G401.6 (cell line): ENCODE measurements around the gene TBC1D4.
"Not testable (repeated sequence)": the region's sequence is repeated elsewhere in the genome, so short reads cannot be mapped to it uniquely, and the experiment has no call there.

ENCODE experiments used
- FAIRE-seq: peaks from 2 replicates; lab custom pipeline; 2012; peaks lifted over from hg19 to GRCh38; lab: Jason Lieb, UNC

Gene TBC1D4

DNA sequence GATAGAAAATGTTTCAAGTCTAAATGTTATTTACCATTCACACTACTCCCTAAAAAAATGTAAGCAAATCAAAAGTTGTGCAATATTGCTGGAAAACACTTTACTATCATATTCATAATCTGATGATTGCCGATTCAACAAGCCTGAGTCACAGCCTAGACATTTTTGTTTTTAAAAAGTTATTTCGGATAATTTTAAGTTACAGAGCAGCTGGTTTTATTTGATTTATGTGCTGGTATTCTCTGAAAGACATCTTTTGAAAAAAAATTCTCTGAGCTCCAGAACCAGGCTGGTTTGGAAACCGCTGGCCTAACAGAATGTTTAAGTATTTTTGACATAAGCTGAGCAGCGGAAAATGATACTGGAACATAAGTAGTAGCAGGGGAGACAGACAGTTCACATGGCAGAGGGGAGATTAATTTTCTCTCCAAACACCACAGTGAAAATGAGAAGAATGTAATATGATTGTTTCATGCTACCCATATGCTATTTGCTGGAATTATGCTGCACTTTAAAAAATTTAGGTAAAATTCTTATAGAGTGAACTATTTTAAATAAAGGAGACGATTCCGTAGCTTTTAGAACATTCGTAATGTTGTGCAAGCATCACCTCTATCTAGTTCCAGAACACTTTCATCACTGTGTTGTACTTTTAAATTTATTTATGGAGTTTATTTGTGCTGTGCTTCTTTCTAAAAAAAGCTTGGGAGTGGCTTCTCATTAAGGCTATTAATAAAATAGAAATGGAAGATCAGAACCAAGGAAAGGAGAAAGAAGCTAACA is 36.1 kb downstream of the TBC1D4 start:
- no peak for FAIRE-seq

DNA sequence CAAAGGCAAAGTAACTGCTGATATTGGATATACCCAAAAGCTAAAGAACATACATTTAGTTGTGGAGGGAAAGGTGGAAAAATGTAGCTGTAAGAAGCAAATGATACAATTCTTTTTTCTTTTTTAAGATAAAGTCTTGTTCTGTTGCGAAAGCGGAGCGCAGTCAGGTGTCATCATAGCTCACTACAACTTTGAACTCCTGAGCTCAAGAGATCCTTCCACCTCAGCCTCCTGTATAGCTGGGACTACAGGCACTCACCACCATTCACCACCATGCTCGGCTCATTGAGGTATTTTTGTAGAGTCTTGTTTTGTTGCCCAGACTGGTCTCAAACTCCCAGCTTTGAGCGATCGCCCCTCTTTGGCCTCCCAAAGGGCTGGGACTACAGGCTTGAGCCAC is 38.0 kb downstream of the TBC1D4 start:
- FAIRE-seq = no peak

DNA sequence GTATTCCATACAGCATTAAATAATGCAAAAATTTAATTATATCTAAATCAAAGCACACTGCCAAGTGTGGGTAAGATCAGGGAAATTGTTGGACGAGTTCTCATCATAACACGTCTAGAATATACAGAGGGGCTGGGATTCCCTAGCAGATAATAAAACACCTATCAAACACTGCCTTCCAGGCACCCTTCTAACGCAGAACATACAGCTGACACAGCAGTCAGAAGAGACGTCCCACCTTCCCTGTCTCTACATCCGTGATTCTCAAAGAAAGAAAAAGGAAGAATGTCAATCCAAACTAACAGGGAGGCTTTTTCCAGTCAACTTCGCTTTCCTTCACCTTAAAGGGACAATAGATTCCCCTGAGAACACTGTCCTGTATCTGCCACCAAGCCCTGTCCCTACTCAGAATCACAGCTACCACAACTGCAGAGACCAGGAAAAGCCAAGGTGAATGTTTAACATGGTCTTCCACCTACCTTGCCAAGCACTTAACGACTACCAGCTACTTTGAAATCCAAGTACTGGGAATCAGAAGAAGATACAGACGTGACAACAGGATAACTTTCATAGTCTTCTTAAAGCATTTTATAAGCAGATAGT is 38.5 kb downstream of the TBC1D4 start:
- no peak for FAIRE-seq

DNA sequence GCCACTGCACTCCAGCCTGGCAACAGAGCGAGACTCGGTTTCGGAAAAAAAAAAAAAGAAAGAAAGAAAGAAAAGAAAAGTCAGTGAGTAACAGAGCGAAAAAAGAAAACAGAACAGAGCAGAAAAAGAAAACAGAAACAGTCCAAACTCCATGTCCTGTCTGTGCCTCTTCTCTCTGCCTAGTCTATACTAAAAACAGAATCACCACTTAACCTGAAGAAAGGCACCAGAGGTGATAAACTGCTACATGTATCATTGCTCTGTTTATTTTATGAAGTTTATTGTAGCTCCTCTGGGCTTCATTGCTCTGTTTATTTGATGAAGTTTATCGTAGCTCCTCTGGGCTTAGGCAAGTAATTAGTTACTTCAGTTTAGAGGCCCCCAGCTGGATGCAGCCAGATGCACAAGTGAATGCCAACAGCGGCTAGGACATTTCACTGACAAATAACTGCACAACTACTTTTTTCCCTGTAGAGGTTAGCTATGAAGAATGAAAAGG is 39.2 kb downstream of the TBC1D4 start:
- FAIRE-seq = no peak

DNA sequence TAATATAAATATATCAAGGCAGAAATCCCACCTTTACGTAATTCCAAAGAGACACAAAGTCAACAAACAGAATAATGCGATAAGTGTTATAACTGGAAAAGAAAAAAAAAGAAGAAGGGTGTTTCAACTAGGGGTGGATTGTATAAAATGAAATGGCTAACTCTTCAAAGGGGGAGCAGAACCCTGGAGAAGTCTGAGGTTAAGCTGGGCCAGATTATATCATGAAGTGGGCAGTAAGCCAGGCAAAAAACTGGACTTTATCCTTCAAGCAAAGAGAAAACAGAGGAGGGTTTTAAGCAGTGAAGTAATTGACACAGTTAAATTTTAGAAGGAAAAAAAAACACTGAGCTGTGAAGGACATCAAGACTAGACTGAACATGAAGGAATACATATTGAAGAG is 41.9 kb downstream of the TBC1D4 start:
- no peak for FAIRE-seq

DNA sequence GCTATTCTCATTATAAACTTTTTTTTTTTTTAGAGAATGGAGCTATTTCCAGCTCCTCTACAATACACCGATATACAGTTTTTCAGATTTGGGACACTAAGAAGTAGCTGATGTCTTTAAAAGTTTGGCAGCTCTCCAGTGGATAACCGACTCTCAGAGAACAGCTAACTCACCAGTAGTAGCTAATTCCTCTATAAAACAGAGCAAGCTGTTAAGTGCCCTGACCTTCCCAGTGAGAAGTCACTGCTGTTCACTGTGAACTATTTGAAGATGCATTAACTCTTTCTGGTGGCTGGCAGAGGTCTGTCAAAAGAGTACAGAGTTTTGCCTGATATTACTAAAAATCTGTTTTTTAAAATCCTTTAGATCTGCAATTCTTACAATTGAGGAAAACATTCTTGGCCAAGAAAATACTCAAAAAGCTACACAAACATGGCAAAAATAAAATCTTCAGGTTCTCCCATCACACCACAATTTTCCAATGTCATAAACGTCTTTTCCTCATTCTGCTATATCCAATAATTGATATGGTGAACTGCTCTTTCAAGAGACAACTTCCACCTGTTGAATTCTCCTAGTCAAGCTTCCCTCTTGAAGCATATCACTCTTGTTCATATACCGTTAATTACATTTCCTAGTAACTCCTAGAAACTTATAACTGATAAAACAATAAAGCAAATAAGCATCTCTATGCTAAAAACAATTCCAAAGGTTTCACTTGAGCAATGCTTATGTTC is 44.2 kb downstream of the TBC1D4 start:
- FAIRE-seq = no peak

DNA sequence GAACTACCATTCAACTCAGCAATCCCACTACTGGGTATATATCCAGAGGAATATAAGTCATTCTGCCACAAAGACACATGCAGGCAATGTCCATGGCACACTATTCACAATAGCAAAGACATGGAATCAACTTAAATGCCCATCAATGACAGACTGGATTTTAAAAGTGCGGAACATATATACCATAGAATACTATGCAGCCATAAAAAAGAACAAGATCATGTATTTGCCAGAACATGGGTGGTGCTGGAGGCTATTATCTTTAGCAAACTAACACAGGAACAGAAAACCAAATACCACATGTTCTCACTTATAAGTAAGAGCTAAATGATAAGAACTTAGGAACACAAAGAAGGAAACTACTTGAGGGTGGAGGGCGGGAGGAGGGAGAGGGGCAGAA is 47.8 kb downstream of the TBC1D4 start:
- not testable (repeated sequence) for FAIRE-seq

DNA sequence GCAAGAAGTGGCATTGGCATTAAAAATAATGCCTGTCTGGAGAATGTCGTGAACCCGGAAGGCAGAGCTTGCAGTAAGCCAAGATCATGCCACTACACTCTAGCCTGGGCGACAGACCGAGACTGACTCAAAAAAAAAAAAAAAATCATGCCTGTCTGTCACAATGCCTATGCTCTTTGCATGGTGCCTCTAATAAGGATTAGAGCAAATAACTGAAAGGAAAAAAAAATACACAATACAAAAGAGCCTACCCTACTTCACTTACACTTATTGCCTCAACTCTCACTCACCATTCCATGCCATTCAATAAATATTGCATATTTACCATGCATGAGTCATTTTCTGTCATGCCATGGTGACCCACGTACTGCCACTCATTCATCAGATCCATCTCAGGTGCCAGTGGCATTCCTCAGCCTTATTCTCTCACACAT is 49.1 kb downstream of the TBC1D4 start:
- no peak for FAIRE-seq

DNA sequence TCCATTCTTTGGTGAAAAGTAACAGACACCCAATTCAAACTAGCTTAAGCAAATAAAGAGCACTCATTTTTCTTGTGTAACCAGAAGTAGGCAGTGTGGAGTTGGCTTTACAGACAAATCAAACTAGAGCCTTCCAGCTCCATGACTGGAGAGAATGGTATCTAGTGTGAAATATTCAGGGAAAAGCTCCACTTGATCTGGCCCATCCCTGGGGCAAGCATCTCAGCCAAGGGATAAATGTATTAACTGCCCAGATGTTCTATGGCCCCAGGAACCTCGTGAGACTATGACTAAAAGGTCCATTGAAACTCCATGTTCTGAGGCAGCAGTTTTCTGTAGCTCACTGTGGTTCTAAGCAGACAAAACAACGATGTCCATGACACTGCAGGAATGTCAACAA is 49.9 kb downstream of the TBC1D4 start:
- no peak for FAIRE-seq

DNA sequence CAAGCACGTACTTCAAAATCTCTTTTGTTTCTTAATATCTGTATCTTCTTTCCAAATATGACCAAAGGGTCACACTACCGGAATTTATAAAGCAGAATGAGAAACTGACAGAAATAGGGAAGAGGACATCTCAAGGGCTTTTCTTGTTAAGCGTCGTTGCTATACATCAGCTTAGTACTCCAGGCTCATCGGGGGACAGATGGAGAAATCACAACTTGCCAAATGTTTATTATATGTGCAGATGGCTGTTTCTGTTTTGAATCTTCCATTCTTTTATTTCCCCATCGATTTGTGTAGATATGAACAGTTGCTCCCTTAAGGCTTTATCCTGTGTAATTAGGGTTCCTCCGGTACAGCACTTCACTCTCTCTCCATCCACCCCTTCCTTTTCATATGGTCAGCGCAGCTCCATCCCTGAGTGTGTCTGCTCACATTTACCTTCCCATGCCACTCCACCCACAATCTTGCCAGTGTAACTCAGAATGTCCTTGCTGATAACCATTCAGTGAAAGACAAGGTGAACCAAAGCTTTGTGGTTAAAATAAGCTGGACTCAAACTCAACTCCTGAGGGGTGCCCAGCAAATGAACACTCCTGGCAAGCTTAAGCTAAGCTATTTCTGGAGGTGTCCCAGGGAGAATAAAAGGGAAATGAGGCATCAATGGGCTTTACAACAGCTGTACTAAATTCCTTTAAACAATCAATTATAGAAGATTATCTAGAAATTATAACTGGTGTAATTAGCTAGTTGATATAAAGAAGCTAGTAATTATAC is 51.3 kb downstream of the TBC1D4 start:
- FAIRE-seq = no peak

DNA sequence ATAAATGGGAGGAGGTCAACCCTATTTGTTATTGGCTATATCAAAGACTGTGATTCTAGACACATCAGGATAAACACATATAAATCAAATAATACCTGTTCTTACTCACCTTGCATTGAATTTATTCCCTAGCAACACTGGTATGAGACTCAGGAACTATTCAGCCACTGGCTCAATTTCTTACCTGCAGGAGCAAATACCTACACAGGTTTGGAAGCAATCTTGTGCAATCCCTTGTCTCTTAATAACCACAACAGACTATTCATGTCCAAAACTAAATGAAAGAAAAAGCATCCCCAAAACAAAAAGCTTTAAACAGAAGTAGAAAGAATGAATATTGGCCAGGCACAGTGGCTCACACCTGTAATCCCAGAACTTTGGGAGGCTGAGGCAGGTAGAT is 55.5 kb downstream of the TBC1D4 start:
- FAIRE-seq = no peak

DNA sequence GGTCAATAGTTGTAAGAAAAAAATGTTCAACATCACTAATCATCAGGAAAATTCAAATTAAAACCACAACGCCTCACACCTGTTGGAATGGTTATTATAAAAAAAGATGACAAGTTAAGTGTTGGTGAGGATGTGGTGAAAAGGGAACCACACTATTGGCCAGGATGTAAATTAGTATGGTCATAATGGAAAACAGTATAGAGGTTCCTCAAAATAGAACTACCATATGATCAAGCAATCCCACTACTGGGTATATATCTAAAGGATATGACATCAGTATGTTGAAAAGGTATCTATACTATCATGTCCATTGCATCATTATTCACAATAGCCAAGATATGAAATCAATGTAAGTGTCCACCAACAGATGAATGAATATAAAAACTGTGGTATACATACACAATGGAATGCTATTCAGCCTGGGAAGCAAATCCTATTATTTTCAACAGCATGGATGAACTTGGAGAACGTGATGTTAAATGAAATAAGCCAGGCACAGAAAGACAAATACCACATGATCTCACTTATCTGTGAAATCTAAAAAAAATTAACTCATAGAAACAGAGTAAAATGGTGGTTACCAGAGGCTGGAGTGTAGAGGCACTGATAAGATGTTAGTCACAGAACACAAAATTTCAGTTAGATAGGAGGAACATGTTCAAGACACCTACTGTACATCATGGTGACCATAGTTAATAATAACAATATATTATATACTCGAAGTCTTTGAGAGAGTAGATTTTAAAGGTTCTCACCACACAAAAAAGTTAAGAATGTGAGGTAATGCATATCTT is 56.6 kb downstream of the TBC1D4 start:
- no peak for FAIRE-seq

DNA sequence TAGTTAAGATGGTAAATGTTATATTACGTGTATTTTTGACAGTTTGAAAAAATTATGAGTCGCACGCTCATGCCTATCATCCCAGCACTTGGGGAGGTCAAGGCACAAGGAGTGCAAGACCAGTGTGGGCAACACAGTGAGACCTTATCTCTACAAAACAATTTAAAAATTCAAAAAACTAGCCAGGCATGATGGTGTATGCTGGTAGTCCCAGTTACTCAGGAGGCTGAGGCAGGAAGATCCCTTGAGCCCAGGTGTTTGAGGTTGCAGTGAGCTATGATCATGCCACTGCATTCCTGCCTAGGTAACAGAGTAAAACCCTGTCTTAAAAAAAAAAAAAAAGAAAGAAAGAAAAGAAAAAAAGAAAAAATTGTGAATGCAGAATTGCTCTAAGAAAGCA is 58.0 kb downstream of the TBC1D4 start:
- no peak for FAIRE-seq

DNA sequence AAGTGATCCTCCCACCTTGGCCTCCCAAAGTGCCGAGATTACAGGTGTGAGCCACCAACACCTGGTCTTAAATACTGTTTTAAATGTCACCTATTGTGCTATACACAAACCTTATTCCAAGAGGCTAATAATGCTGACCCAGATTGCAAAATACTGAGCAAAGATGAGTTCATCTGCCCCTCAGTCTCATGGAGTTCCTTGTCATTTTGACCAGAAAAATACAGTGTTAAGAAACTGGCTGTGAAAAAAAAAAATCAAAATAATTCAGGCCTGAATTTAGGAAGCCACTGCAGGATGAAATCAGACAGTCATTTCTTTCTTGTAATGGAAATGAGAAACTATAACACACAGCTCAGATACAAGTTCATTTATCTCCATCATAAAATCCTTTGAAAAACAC is 59.9 kb downstream of the TBC1D4 start:
- no peak for FAIRE-seq

DNA sequence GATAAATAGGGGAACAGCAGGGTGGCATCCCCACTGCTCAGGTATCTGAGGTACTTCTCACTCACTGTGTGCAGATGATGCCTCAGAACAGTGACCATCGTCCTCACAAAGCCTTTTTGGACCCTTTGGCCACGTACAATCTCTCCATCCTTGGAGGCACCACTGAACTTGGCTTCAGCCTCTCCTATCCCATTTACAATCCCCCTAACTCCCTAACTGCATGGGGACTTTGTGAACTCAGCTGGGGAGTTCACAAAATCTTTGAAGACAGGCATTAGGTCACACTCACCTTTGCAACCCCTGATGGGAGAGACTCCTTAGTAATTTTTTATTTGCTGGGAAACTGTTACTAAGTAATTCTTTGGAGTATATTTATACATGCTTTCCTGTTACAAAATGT is 60.8 kb downstream of the TBC1D4 start:
- no peak for FAIRE-seq

DNA sequence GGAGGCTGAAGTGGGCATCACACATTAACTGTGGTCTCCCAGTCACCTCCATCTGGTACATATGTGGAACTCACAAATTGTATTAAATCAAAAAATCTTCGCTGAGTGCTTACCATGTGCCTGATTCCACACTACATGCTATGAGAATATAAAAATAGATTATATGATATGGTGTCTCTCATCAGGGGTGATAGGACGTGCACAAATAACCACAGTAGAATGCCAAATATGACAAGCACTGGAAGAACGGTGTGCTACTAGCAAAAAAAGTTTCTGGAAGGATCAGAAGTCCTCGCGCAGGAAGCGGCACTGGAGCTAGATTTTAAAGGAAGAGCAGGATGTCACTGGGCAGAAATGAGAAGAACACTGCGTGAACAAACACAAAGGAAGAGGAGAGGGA is 62.3 kb downstream of the TBC1D4 start:
- no peak for FAIRE-seq

DNA sequence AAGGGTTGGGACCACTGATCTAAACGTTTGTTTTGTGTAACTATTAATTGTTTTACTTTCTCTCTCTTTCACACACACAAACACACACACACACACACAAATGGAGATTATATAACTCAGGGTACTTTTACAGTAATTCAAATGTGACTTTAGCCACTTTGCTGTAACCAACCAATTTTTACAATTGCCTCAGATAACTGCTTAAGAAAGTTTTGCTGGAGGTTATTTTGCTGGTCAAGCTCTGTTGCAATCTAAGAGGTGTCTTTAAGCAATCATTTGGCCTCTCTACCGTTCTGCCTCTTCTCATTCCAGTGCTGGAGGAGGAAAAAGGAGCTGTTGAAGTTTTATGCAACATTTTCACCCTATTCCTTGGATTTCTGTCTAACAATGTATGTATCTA is 63.0 kb downstream of the TBC1D4 start:
- no peak for FAIRE-seq

DNA sequence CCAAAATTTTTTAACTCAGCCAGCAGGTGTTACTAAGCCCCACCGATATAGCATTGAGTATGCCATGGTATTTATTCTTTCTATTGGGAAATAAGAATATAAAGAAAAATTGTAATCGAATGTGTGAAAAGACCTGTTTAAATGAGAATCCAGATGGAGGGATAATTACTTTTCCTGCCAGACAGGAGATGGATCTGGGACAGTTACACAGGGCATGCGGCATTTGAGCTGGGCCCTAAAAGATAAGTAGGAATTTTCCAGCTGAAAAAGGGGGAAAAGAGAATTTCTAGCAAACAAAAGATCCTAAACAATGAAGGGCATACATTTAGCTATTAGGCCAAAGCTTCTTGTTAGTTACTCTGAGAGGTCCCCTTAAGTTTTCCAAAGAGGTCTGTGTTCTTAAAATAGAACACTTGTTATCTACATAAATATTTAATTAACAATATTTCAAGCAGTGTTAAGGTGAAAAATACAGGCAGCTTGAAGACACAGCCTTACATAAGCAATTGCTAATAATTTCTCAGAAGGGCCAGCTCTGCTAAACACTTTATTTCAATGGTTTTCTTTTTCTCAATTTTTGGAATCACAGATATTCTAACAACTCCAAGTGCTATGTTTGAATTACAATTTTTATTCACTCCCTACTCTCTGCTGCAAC is 63.7 kb downstream of the TBC1D4 start:
- no peak for FAIRE-seq

DNA sequence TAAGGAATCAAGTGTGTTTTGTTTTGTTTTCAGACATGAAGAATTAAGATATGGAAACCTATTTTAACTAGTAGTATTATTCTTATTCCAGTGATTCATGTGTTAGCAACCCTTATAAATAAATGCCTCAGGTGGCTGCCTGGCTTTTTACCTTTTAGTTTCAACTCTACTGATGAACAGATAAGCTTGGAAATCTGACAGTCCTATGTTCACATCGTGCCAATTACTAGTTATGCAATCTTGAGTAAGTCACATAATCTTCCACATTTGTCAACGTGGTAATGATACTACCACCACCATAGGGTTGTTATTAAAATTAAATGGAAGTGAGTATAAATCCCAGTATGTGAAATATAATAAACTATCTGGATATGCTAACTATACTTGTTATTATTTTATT is 64.3 kb downstream of the TBC1D4 start:
- no peak for FAIRE-seq

DNA sequence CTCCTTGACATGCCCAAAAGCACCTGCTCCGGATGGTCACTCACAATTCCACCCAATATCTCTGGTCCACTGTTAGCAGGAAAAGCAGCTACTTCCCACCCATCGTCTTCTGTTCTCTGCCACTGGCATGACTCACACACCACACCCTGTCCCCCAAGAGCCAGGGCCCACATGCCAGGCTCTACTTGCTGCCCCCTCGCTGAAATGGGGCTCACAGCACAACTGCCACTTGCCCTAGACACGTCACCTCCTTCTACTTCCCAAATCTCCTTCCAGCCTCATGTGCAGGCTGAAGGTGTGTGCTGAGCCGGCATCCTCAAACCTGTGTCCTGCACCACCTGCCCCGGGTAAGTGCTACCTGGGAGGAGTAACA is 65.0 kb downstream of the TBC1D4 start:
- FAIRE-seq = no peak

DNA sequence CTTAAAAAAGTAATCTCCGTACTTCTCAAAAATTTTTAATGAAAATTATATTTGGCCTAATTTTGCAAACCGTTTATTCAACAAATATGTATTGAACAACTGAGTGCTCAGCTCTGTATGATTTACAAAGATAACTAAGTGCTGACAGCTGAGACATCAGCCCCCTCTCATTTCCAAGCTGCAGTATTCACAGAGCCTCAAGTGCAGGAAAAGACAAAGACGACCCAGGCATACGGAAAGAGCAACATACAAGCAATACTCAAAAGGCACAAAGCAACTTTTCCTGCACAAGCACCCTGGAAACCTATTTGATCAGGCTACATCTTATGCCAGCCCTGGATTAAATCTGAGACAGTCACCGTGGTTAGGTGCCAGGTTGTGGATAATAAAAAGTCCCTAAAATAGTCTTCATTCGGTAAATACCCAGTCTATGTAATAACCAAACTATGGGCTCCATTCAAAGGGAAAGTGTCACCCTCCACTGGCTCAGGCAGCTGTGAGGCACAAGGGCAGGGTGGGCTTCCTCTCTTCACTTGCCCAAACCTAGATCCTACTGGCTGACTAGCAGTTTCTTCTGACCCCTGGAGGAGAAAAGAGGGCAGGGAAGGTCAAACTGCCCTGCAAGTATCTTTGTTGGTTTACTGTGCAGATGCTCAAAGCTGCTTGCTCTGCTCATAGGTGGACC is 65.5 kb downstream of the TBC1D4 start:
- no peak for FAIRE-seq
